B cell (primary cell): Measurements from ENCODE around the gene TRAF4.

Experiments
- CTCF ChIP-seq: fragments of 200-600 bp; IDR thresholded peaks from one replicate; pipeline ENCODE4 v1.8.0; 2022; ENCODE audit warnings: antibody characterized with exemption, mild to moderate bottlenecking
- EZH2 ChIP-seq: IDR thresholded peaks from 2 replicates; pipeline ENCODE4 v1.6.1; 2012; ENCODE audit warnings: borderline replicate concordance, low read depth, mild to moderate bottlenecking, moderate library complexity, low read length; ENCODE audit not compliant: insufficient read depth, poor library complexity, severe bottlenecking

DNA sequence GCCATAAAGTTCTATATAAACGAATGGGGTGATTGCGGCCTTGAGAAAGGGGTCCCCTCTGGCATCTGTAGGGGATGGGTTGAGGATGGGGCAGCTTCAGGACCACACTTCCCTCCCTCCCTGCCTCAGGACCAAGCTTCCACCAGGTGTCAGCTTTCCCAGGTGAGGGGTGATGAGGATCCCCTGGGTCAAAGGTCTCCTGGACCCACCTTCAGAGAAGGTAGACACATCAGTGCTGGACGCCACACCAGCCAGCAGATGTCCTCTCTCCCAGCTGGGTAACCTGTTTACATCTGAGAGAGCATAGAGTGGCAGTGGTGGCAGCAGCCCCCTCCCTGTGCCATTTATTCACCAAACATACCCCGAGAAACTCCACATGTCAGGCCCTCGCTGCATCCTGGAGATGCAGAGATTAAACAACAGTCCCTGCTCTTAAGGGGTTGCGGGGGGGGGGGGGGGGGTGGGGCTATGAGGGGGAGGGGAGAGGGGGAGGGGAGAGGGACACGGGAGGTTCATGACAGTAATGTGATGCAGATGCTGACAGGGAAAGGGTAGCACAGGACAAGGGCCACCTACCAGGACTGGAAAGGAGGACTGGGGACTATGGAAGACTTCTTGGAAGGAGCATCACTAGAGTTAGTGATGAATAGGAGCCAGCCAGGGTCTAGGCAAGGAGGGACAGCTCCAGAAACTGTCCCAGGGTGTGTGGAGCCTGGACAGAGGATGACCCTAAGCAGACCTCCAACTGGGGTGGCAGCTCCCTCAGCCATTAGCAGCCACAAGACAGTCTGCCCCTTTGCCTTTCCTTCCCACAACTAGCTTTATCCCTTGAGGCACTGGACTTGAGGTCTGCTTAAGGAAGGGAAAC is 37.1 kb upstream of the TRAF4 start:
- TF ChIP-seq CTCF (no peak), EZH2 (no peak)
